Testis (tissue), 3 donors: ENCODE results near the gene PLA2G5. TPM values are rescaled to one million over a fixed set of nuclear protein-coding genes. Genes with fewer than 3 reads are reported as not detected.

ENCODE experiments used
- DNase-seq: peaks from one replicate; pipeline ENCODE4 v3.0.0-alpha.2; 2019
- H3K27ac ChIP-seq, 2 donors: fragments of 200-600 bp; sonication (generic); one replicate each; pipeline ENCODE4 v1.5.1; 2019
- H3K27me3 ChIP-seq: fragments of 200-600 bp; sonication (generic); one replicate; pipeline ENCODE4 v1.5.1; 2019
- H3K36me3 ChIP-seq: fragments of 200-600 bp; sonication (generic); one replicate; pipeline ENCODE4 v1.5.1; 2017; ENCODE audit warnings: low read depth; ENCODE audit errors: missing control alignments
- H3K4me1 ChIP-seq: fragments of 200-600 bp; sonication (generic); one replicate; pipeline ENCODE4 v1.5.1; 2019
- H3K4me3 ChIP-seq, 2 donors: fragments of 200-600 bp; sonication (generic); one replicate each; pipeline ENCODE4 v1.5.1; 2017 to 2019
- H3K9me3 ChIP-seq: fragments of 200-600 bp; sonication (generic); one replicate; pipeline ENCODE4 v1.5.1; 2017
- CTCF ChIP-seq, 3 experiments: fragments of 450-650 bp in 2 of 3; fragments of 200-600 bp in 1 of 3; sonication (generic) in 1 of 3; IDR thresholded peaks; one replicate each; pipeline ENCODE4 v1.5.1; 2016 to 2019; ENCODE audit warnings: antibody characterized with exemption in 3 of 3, mild to moderate bottlenecking in 2 of 3, moderate library complexity in 1 of 3
- POLR2A ChIP-seq: fragments of 450-650 bp; IDR thresholded peaks from one replicate; pipeline ENCODE4 v1.6.1; 2017; ENCODE audit warnings: antibody characterized with exemption, mild to moderate bottlenecking, moderate library complexity
- WGBS, 2 donors: methylation state at CpG; one replicate each; pipeline ENCODE4 v1.1.5; 2018; 5-methylcytosine and 5-hydroxymethylcytosine counted together
- intact Hi-C: fragments of 100-400 bp; cut with DNase I; formaldehyde crosslinking; loops from one replicate; pipeline ENCODE4 v1.15.1; 2023; ENCODE audit warnings: low total_unique reads
- polyA plus RNA-seq: library from polyadenylated mRNA; stranded (reverse); fragments of 350-450 nt; fragmentation: Illumina TruSeq; extraction: RNeasy Lipid Tissue Mini Kit (QIAGEN cat#74804); gene quantifications from one replicate; pipeline ENCODE4 v1.2.3, GENCODE V29; 2014; ENCODE audit warnings: low read depth, low replicate concordance; ENCODE audit not compliant: insufficient read depth
- total RNA-seq, 2 donors: library from RNA; depleted of rRNA; stranded (reverse); fragments of >200 nt; gene quantifications; one replicate each; pipeline ENCODE4 v1.2.3, GENCODE V29; 2016

The PLA2G5 gene
- total and polyA plus RNA-seq, 3 donors from 2014 or later: 17.6 to 21.2 (median 19.8) TPM

- H3K27ac ChIP-seq: no peak overlapping the region
- H3K36me3 ChIP-seq: no peaks in the 10 kb centered on the region
- TF ChIP-seq POLR2A (no peak), CTCF (IDR thresholded peaks at IDR 0.05) (no peak)
- peaks cover 9% of the 10 kb centered on the region for H3K4me1 ChIP-seq
- DNase-seq: no peak
- H3K27me3 ChIP-seq: no peaks in the 10 kb centered on the region
- H3K4me3 ChIP-seq: no peak overlapping the region
- WGBS, 2 donors: 92 to 94% methylated on average over 7 of the region's 7 CpGs
- no peaks in the 10 kb centered on the region for H3K9me3 ChIP-seq
- intact Hi-C loops: no loop called here
These were observed 2.8 kb downstream of the PLA2G5 start for GRCh38 chr1:20072771-20073170.

- 86 to 94% methylated on average over 2 of the region's 2 CpGs for WGBS, 2 donors
- Histone ChIP-seq H3K27ac (no peak overlapping the region), H3K27me3 (no peaks in the 10 kb centered on the region), H3K4me3 (no peak overlapping the region), H3K9me3 (no peaks in the 10 kb centered on the region), H3K4me1 (peaks cover 9% of the 10 kb centered on the region), H3K36me3 (no peaks in the 10 kb centered on the region)
- no peak for DNase-seq
- no peak for TF ChIP-seq POLR2A
- no peak for TF ChIP-seq CTCF (IDR thresholded peaks at IDR 0.05)
- intact Hi-C loops: no loop called here
These were observed 3.3 kb downstream of the PLA2G5 start for GRCh38 chr1:20073256-20073655.

GRCh38 chr1:20074055-20074724 is 4.2 kb downstream of the PLA2G5 start:
- WGBS, 2 donors: 79 to 85% methylated on average over 11 of the region's 11 CpGs
- Histone ChIP-seq H3K9me3 (no peaks in the 10 kb centered on the region), H3K27me3 (no peaks in the 10 kb centered on the region), H3K4me1 (peaks cover 9% of the 10 kb centered on the region), H3K4me3 (no peak overlapping the region), H3K36me3 (no peaks in the 10 kb centered on the region), H3K27ac (no peak overlapping the region)
- intact Hi-C loops: no loop called here
- TF ChIP-seq CTCF (IDR thresholded peaks at IDR 0.05) (no peak), POLR2A (no peak)
- no peak for DNase-seq

- Histone ChIP-seq H3K36me3 (no peaks in the 10 kb centered on the region), H3K4me1 (peaks cover 5% of the 10 kb centered on the region), H3K4me3 (no peak overlapping the region), H3K27ac (no peak overlapping the region), H3K9me3 (no peaks in the 10 kb centered on the region), H3K27me3 (no peaks in the 10 kb centered on the region)
- DNase-seq: no peak
- WGBS, 2 donors: 69% methylated on average over 6 to 8 of the region's 8 CpGs
- TF ChIP-seq CTCF (IDR thresholded peaks at IDR 0.05) (no peak), POLR2A (no peak)
- intact Hi-C loops: no loop called here
These were observed 4.8 kb downstream of the PLA2G5 start for GRCh38 chr1:20074725-20075171.

GRCh38 chr1:20075345-20075744 is 5.4 kb downstream of the PLA2G5 start:
- 89 to 95% methylated on average over 2 of the region's 2 CpGs for WGBS, 2 donors
- no peak overlapping the region for H3K27ac ChIP-seq
- H3K27me3 ChIP-seq: no peaks in the 10 kb centered on the region
- intact Hi-C loops: no loop called here
- TF ChIP-seq POLR2A (no peak), CTCF (IDR thresholded peaks at IDR 0.05) (no peak)
- no peaks in the 10 kb centered on the region for H3K4me1 ChIP-seq
- no peaks in the 10 kb centered on the region for H3K9me3 ChIP-seq
- H3K36me3 ChIP-seq: no peaks in the 10 kb centered on the region
- DNase-seq: no peak
- no peak overlapping the region for H3K4me3 ChIP-seq
